ENCODE data around the gene KTN1.

- TF ChIP-seq CTCF (IDR thresholded peaks at IDR 0.05; ENCODE audit: insufficient read depth, low read depth, low read length) (no peak), EZH2 (IDR thresholded peaks at IDR 0.05; ENCODE audit: insufficient read depth, low read length) (no peak)
Observed at GRCh38 chr14:55717621-55718020, 137.6 kb downstream of the KTN1 start.
